ENCODE results near the gene ZDHHC4.
"Not testable (repeated sequence)": the region's sequence is repeated elsewhere in the genome, so short reads cannot be mapped to it uniquely, and the experiment has no call there.

GRCh38 chr7:6576867-6577368 is 336 bp upstream of the ZDHHC4 start:
- not testable (repeated sequence) for TF ChIP-seq CTCF, POLR2A (IDR thresholded peaks at IDR 0.05)
